ENCODE data around the gene GCAT. TPM values are rescaled to one million over a fixed set of nuclear protein-coding genes. Genes with fewer than 3 reads are reported as not detected.

The GCAT gene
- polyA plus RNA-seq, 1 donor (not counting 4 experiments of a cell fraction or from before 2014, with no cell fraction given) = 8.4 TPM

- Histone ChIP-seq H3K9me3 (ENCODE audit: control insufficient read depth, low read depth, low read length) (no peaks in the 10 kb centered on the region), H2AFZ (ENCODE audit: control insufficient read depth, low read length) (no peak overlapping the region), H3K9ac (ENCODE audit: control insufficient read depth, extremely low read depth, insufficient read depth, low read length) (no peak overlapping the region), H3K27me3 (ENCODE audit: control insufficient read depth, extremely low read depth, insufficient read depth, low read length) (no peaks in the 10 kb centered on the region), H3K4me1 (ENCODE audit: control insufficient read depth, extremely low read depth, insufficient read depth, low read length) (peaks cover 17% of the 10 kb centered on the region), H3K79me2 (ENCODE audit: control insufficient read depth, insufficient read depth, low read length) (no peaks in the 10 kb centered on the region), H4K20me1 (ENCODE audit: control insufficient read depth, extremely low read depth, insufficient read depth, low read length) (peaks cover 6% of the 10 kb centered on the region), H3K36me3 (ENCODE audit: control insufficient read depth in 2 of 2, extremely low read depth in 1 of 2, insufficient read depth in 2 of 2, low read length in 2 of 2) (peaks cover 47 to 58% of the 10 kb centered on the region in 2 experiments), H3K4me3 (ENCODE audit: control insufficient read depth in 2 of 3, extremely low read depth in 1 of 3, insufficient read depth in 2 of 3, low read depth in 1 of 3, low read length in 3 of 3) (no peak overlapping the region), H3K27ac (ENCODE audit: control insufficient read depth, insufficient read depth, low read length) (no peak overlapping the region), H3K9me1 (ENCODE audit: control insufficient read depth, extremely low read depth, insufficient read depth, low read length) (peaks cover 2% of the 10 kb centered on the region), H3K4me2 (ENCODE audit: control insufficient read depth, extremely low read depth, insufficient read depth, low read depth, low read length) (no peak overlapping the region)
- TF ChIP-seq EZH2 (IDR thresholded peaks at IDR 0.05; ENCODE audit: low read length) (no peak), CTCF (optimal IDR thresholded peaks at IDR 0.05 in 1 of 3, IDR thresholded peaks at IDR 0.05 in 1 of 3, conservative IDR thresholded peaks at IDR 0.05 in 1 of 3; ENCODE audit: extremely low read depth in 1 of 3, insufficient read depth in 2 of 3, low read length in 3 of 3) (no peak)
- no peak for FAIRE-seq
- no peak for DNase-seq (ENCODE audit: low read depth, low spot score)
- dilution Hi-C loops (cut with MboI; ENCODE audit: extremely low pct_ligation_motif_present, low sequenced_read_pairs) = no loop called here
These were observed 48.5 kb upstream of the GCAT start for GRCh38 chr22:37759281-37759680.

GRCh38 chr22:37760152-37760551 is 47.6 kb upstream of the GCAT start:
- H3K79me2 ChIP-seq (ENCODE audit: control insufficient read depth, insufficient read depth, low read length) = no peaks in the 10 kb centered on the region
- peaks cover 6% of the 10 kb centered on the region for H4K20me1 ChIP-seq (ENCODE audit: control insufficient read depth, extremely low read depth, insufficient read depth, low read length)
- H3K9me1 ChIP-seq (ENCODE audit: control insufficient read depth, extremely low read depth, insufficient read depth, low read length) = peaks cover 2% of the 10 kb centered on the region

More at GRCh38 chr22:37760152-37760551, 47.6 kb upstream of the GCAT start:
- H3K9ac ChIP-seq (ENCODE audit: control insufficient read depth, extremely low read depth, insufficient read depth, low read length) = no peak overlapping the region
- H3K27me3 ChIP-seq (ENCODE audit: control insufficient read depth, extremely low read depth, insufficient read depth, low read length) = no peaks in the 10 kb centered on the region
- H3K9me3 ChIP-seq (ENCODE audit: control insufficient read depth, low read depth, low read length) = no peaks in the 10 kb centered on the region
- peaks cover 43 to 51% of the 10 kb centered on the region in 2 experiments for H3K36me3 ChIP-seq (ENCODE audit: control insufficient read depth in 2 of 2, extremely low read depth in 1 of 2, insufficient read depth in 2 of 2, low read length in 2 of 2)
- no peak for FAIRE-seq
- H2AFZ ChIP-seq (ENCODE audit: control insufficient read depth, low read length) = no peak overlapping the region
- DNase-seq (ENCODE audit: low read depth, low spot score) = no peak
- H3K4me1 ChIP-seq (ENCODE audit: control insufficient read depth, extremely low read depth, insufficient read depth, low read length) = peaks cover 17% of the 10 kb centered on the region
- no peak overlapping the region for H3K4me2 ChIP-seq (ENCODE audit: control insufficient read depth, extremely low read depth, insufficient read depth, low read depth, low read length)
- no peak overlapping the region for H3K4me3 ChIP-seq (ENCODE audit: control insufficient read depth in 2 of 3, extremely low read depth in 1 of 3, insufficient read depth in 2 of 3, low read depth in 1 of 3, low read length in 3 of 3)
- dilution Hi-C loops (cut with MboI; ENCODE audit: extremely low pct_ligation_motif_present, low sequenced_read_pairs) = no loop called here
- no peak overlapping the region for H3K27ac ChIP-seq (ENCODE audit: control insufficient read depth, insufficient read depth, low read length)
- TF ChIP-seq CTCF (optimal IDR thresholded peaks at IDR 0.05 in 1 of 3, IDR thresholded peaks at IDR 0.05 in 1 of 3, conservative IDR thresholded peaks at IDR 0.05 in 1 of 3; ENCODE audit: extremely low read depth in 1 of 3, insufficient read depth in 2 of 3, low read length in 3 of 3) (no peak), EZH2 (IDR thresholded peaks at IDR 0.05; ENCODE audit: low read length) (no peak)
